ENCODE results near the gene ARMC9.

DNA sequence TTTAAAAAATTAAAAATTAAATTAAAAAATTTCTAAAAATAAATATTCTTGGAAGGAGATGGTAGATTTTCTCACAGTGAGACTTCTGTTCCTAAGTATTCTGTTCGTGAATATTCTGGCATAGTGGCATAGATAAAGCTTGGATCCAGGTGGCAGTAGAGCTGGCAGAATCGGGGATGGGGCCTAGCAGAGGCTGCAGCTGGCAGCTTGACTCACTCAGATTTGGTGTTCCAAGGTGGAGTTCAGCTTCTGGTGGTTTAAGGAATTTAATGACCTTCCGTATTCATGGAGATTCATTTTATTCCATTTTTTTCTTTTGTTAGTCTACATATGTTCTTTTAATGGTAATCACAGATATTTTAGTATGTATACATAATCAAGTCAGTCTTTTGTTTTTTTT is 19.9 kb downstream of the ARMC9 start:
- no peak for TF ChIP-seq ZFAT (CRISPR knock-in tag; conservative IDR thresholded peaks at IDR 0.05)
- no peak for TF ChIP-seq SMARCE1 (IDR thresholded peaks at IDR 0.05; ENCODE audit: borderline replicate concordance)
- TF ChIP-seq, protein P1, sequence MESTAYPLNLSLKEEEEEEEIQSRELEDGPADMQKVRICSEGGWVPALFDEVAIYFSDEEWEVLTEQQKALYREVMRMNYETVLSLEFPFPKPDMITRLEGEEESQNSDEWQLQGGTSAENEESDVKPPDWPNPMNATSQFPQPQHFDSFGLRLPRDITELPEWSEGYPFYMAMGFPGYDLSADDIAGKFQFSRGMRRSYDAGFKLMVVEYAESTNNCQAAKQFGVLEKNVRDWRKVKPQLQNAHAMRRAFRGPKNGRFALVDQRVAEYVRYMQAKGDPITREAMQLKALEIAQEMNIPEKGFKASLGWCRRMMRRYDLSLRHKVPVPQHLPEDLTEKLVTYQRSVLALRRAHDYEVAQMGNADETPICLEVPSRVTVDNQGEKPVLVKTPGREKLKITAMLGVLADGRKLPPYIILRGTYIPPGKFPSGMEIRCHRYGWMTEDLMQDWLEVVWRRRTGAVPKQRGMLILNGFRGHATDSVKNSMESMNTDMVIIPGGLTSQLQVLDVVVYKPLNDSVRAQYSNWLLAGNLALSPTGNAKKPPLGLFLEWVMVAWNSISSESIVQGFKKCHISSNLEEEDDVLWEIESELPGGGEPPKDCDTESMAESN (CRISPR knock-in tag; conservative IDR thresholded peaks at IDR 0.05): no peak

Data from HepG2 (cell line).